ENCODE results near the gene LIMCH1.
"Not testable (repeated sequence)": the region's sequence is repeated elsewhere in the genome, so short reads cannot be mapped to it uniquely, and the experiment has no call there.

LIMCH1 gene

DNA sequence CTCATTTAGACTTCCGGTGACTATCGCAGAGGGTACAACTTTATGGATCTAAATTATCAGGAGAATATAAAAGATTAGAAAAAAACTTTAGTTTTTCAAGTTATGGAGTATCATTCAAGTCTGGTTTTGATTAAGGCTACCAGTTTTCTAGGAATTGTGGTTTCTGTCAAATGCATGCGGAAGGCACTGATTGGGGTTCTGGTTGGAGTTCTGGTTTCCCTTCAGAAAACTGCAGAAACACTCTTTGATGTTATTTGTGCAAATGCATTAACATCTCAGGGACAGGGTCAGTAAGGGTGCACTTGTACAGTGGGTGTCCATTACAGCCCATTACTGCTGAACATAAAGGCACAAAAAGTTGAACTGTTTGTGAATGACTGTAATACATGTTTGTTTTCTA, 100.2 kb downstream of the LIMCH1 start:
- H3K4me3 ChIP-seq (ENCODE audit: low read length), result no peak overlapping the region
- H3K9me3 ChIP-seq (ENCODE audit: control insufficient read depth, insufficient read depth, low read length), result no peaks in the 10 kb centered on the region
- no peak overlapping the region for H3K27ac ChIP-seq (ENCODE audit: low read depth, low read length)
- TF ChIP-seq EZH2phosphoT487 (IDR thresholded peaks at IDR 0.05; ENCODE audit: borderline replicate concordance, low read length), result no peak
- no peaks in the 10 kb centered on the region for H3K36me3 ChIP-seq (ENCODE audit: control insufficient read depth, low read length)
- H3K4me1 ChIP-seq (ENCODE audit: control insufficient read depth, low read length), result no peaks in the 10 kb centered on the region
- 0 out of 2 replicates have a peak, but pooled peaks cover 3% of the 10 kb centered on the region for H3K27me3 ChIP-seq (ENCODE audit: control insufficient read depth, low read length)
- H3K4me2 ChIP-seq (ENCODE audit: low read length), result no peak overlapping the region
- no peaks in the 10 kb centered on the region for H3K9me2 ChIP-seq (replicated peaks; ENCODE audit: control insufficient read depth, low read length)
- no peaks in the 10 kb centered on the region for H3F3A ChIP-seq (ENCODE audit: control insufficient read depth, insufficient read depth)
- H4K20me1 ChIP-seq (ENCODE audit: control insufficient read depth, insufficient read depth, low read depth, low read length), result no peaks in the 10 kb centered on the region
- no peaks in the 10 kb centered on the region for H3K79me2 ChIP-seq (ENCODE audit: control insufficient read depth, low read length)

DNA sequence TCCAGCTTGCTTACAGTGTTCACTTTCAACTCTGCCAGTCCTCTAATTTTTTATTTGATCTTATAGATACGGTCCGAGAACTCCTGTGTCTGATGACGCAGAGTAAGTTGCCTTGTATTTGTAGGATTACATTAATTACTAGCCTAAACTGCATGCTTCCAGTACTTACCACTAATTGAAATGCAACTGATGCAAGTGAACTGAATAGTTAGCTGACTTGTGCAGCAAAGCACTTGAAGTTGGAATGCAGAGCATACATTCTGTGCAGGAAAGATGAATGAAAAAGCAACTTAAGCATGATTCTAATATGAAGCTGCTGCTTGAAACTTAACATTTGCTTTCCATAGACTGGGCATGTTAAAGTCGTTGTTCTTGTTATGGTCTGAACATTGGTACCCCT, 100.9 kb downstream of the LIMCH1 start:
- H3K27me3 ChIP-seq (ENCODE audit: control insufficient read depth, low read length), result 0 out of 2 replicates have a peak, but pooled peaks cover 3% of the 10 kb centered on the region
- H3K4me1 ChIP-seq (ENCODE audit: control insufficient read depth, low read length), result no peaks in the 10 kb centered on the region
- H3K4me3 ChIP-seq (ENCODE audit: low read length), result no peak overlapping the region
- no peak overlapping the region for H3K27ac ChIP-seq (ENCODE audit: low read depth, low read length)
- H3K9me2 ChIP-seq (replicated peaks; ENCODE audit: control insufficient read depth, low read length), result no peaks in the 10 kb centered on the region
- TF ChIP-seq, protein P1, sequence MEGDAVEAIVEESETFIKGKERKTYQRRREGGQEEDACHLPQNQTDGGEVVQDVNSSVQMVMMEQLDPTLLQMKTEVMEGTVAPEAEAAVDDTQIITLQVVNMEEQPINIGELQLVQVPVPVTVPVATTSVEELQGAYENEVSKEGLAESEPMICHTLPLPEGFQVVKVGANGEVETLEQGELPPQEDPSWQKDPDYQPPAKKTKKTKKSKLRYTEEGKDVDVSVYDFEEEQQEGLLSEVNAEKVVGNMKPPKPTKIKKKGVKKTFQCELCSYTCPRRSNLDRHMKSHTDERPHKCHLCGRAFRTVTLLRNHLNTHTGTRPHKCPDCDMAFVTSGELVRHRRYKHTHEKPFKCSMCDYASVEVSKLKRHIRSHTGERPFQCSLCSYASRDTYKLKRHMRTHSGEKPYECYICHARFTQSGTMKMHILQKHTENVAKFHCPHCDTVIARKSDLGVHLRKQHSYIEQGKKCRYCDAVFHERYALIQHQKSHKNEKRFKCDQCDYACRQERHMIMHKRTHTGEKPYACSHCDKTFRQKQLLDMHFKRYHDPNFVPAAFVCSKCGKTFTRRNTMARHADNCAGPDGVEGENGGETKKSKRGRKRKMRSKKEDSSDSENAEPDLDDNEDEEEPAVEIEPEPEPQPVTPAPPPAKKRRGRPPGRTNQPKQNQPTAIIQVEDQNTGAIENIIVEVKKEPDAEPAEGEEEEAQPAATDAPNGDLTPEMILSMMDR (IDR thresholded peaks at IDR 0.05; ENCODE audit: low read depth, low read length, poor library complexity, severe bottlenecking), result no peak
- TF ChIP-seq EZH2phosphoT487 (IDR thresholded peaks at IDR 0.05; ENCODE audit: borderline replicate concordance, low read length), result no peak
- no peak overlapping the region for H3K4me2 ChIP-seq (ENCODE audit: low read length)
- H3K79me2 ChIP-seq (ENCODE audit: control insufficient read depth, low read length), result no peaks in the 10 kb centered on the region
- no peaks in the 10 kb centered on the region for H3K36me3 ChIP-seq (ENCODE audit: control insufficient read depth, low read length)
- no peaks in the 10 kb centered on the region for H4K20me1 ChIP-seq (ENCODE audit: control insufficient read depth, insufficient read depth, low read depth, low read length)
- H3K9me3 ChIP-seq (ENCODE audit: control insufficient read depth, insufficient read depth, low read length), result no peaks in the 10 kb centered on the region
- no peaks in the 10 kb centered on the region for H3F3A ChIP-seq (ENCODE audit: control insufficient read depth, insufficient read depth)

DNA sequence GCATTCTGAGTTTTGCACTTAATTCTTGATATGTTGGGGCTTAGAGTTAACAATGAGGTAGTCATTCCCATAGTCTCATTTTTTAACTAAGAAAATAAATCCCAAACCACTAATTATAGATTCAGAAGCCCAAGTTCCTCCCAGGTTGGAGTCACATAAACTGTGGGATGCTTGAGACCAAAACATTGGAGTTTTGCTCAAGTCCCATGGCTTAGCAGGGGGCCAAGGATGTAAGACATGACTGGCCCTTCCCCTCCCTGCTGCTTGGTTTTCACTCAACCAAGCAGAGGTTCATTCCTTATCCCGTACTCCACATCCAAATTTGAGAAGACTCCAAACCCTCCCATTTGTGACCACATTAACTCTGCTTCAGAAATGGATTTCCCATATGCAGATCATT, 101.3 kb downstream of the LIMCH1 start:
- no peaks in the 10 kb centered on the region for H3K4me1 ChIP-seq (ENCODE audit: control insufficient read depth, low read length)
- TF ChIP-seq, protein P1 (IDR thresholded peaks at IDR 0.05; ENCODE audit: low read depth, low read length, poor library complexity, severe bottlenecking), result no peak
- TF ChIP-seq EZH2phosphoT487 (IDR thresholded peaks at IDR 0.05; ENCODE audit: borderline replicate concordance, low read length), result no peak
- no peaks in the 10 kb centered on the region for H3K9me3 ChIP-seq (ENCODE audit: control insufficient read depth, insufficient read depth, low read length)
- H3K79me2 ChIP-seq (ENCODE audit: control insufficient read depth, low read length), result no peaks in the 10 kb centered on the region
- H3K4me3 ChIP-seq (ENCODE audit: low read length), result no peak overlapping the region
- 0 out of 2 replicates have a peak, but pooled peaks cover 3% of the 10 kb centered on the region for H3K27me3 ChIP-seq (ENCODE audit: control insufficient read depth, low read length)
- no peaks in the 10 kb centered on the region for H3K36me3 ChIP-seq (ENCODE audit: control insufficient read depth, low read length)
- no peaks in the 10 kb centered on the region for H3F3A ChIP-seq (ENCODE audit: control insufficient read depth, insufficient read depth)
- H4K20me1 ChIP-seq (ENCODE audit: control insufficient read depth, insufficient read depth, low read depth, low read length), result no peaks in the 10 kb centered on the region
- H3K27ac ChIP-seq (ENCODE audit: low read depth, low read length), result no peak overlapping the region
- H3K4me2 ChIP-seq (ENCODE audit: low read length), result no peak overlapping the region
- H3K9me2 ChIP-seq (replicated peaks; ENCODE audit: control insufficient read depth, low read length), result no peaks in the 10 kb centered on the region

DNA sequence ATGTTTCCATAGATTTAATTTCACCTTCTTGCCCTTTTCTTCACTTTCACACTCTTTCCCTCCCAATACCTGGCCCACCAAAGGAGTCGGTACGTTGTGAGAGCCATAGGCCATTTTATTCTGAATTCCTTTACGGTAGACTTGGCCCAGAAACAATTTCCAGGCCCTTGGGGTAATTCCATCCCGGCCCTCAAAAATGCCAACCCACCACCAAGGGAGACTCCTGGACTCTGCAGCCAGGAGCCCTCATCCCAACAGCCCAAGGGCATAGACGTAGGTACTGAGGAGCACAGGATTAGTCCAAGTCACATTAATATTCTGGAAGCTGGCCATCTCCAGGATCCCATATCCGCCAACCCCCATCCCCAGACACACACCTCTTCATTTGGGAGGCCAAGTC, 102.9 kb downstream of the LIMCH1 start:
- TF ChIP-seq EZH2phosphoT487 (IDR thresholded peaks at IDR 0.05; ENCODE audit: borderline replicate concordance, low read length), result no peak

DNA sequence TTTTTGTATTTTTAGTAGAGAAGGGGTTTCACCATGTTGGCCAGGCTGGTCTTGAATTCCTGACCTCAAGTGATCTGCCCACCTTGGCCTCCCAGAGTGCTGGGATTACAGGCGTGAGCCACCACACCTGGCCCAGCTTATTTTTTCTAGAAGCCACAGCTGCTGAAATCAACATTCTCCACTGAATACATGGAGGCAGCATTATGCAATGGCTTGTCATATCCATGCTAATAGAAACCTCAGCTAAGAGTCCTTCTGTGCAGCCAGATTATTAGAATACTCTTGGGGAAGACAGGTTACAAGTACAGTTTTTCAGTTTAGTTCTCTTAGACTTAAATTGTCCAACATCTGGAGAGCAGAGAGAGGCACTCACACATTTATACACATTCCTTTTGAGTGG, 104.8 kb downstream of the LIMCH1 start:
- not testable (repeated sequence) for H3K9me3 ChIP-seq (ENCODE audit: control insufficient read depth, insufficient read depth, low read length); H3K79me2 ChIP-seq (ENCODE audit: control insufficient read depth, low read length); H4K20me1 ChIP-seq (ENCODE audit: control insufficient read depth, insufficient read depth, low read depth, low read length); H3K4me1 ChIP-seq (ENCODE audit: control insufficient read depth, low read length); H3K4me3 ChIP-seq (ENCODE audit: low read length); H3K27me3 ChIP-seq (ENCODE audit: control insufficient read depth, low read length); H3F3A ChIP-seq (ENCODE audit: control insufficient read depth, insufficient read depth); H3K27ac ChIP-seq (ENCODE audit: low read depth, low read length); H3K9me2 ChIP-seq (replicated peaks; ENCODE audit: control insufficient read depth, low read length); H3K4me2 ChIP-seq (ENCODE audit: low read length); H3K36me3 ChIP-seq (ENCODE audit: control insufficient read depth, low read length)

More for the DNA sequence above, 102.9 kb downstream of the LIMCH1 start:
- Histone ChIP-seq H3K9me3 (ENCODE audit: control insufficient read depth, insufficient read depth, low read length) (no peaks in the 10 kb centered on the region), H3K4me2 (ENCODE audit: low read length) (no peak overlapping the region), H4K20me1 (ENCODE audit: control insufficient read depth, insufficient read depth, low read depth, low read length) (no peaks in the 10 kb centered on the region), H3K4me1 (ENCODE audit: control insufficient read depth, low read length) (no peaks in the 10 kb centered on the region), H3F3A (ENCODE audit: control insufficient read depth, insufficient read depth) (no peaks in the 10 kb centered on the region), H3K36me3 (ENCODE audit: control insufficient read depth, low read length) (no peaks in the 10 kb centered on the region), H3K27ac (ENCODE audit: low read depth, low read length) (no peak overlapping the region), H3K4me3 (ENCODE audit: low read length) (no peak overlapping the region), H3K9me2 (replicated peaks; ENCODE audit: control insufficient read depth, low read length) (no peaks in the 10 kb centered on the region), H3K27me3 (ENCODE audit: control insufficient read depth, low read length) (0 out of 2 replicates have a peak, but pooled peaks cover 3% of the 10 kb centered on the region), H3K79me2 (ENCODE audit: control insufficient read depth, low read length) (no peaks in the 10 kb centered on the region)

Measured in DOHH2 (cell line).